NK-92 treated with Interleukin-12 subunit alpha and Interleukin-12 subunit beta, amount 100 ng/mL, for 24 hours (cell line): ENCODE results near the gene PTBP3.
"Not testable (repeated sequence)": the region's sequence is repeated elsewhere in the genome, so short reads cannot be mapped to it uniquely, and the experiment has no call there.

Experiments
- DNase-seq: peaks from one replicate; lab custom pipeline; 2025; lab: John Stamatoyannopoulos, UW

PTBP3 gene

DNA sequence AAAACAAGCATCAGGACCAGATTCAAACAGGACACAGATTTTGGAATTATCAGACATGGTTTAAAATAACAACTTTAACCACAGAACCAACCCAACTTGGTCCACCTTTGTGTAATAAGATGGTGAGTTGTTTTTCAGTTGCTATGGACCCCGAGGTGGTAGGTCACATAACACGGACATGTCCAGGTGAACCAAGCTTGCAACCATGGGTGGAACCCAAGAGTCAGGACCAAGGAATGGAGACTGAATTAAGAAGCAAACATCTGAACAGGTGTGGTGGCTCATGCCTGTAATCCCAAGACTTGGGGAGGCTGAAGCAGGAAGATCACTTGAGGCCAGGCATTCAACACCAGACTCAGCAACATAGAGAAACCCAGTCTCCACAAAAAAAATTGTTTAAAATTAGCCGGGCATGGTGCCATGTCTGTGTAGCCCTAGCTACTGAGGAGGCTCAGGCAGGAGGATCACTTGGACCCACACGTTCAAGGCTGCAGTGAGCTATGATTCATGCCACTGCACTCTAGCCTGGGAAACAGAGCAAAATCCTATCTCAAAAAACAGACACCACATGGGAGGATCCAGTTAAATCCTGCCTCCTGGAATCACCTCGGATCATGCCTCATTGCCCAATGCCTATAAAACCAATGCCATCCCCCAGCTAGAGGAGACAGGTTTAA, 10.6 kb downstream of the PTBP3 start:
- DNase-seq, result no peak

DNA sequence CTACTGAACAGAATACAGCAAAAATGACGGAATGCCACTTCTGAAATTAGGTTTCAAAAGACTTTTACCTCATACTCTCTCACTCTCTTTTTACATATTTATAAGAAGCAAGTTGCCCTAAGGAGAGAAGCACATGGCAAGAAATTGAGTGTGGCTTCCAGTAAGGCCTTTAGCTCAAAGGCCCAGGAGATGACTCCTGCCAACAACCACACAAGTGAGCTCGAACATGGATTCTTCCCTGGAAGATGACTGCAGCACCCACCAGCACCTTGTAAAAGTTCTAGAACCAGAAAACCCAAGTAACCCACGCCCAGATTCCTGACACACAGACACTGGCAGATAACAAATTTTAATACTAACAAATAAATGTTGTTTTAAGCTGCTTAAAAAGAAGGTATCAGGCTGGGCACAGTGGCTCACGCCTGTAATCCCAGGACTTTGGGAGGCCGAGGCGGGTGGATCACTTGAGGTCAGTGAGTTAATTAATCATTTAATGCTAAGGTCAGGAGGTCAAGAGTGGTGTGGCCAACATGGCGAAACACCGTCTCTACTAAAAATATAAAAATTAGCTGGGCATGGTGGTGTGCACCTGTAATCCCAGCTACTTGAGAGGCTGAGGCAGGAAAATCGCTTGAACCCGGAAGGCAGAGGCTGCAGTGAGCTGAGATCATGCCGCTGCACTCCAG, 17.0 kb downstream of the PTBP3 start:
- no peak for DNase-seq

DNA sequence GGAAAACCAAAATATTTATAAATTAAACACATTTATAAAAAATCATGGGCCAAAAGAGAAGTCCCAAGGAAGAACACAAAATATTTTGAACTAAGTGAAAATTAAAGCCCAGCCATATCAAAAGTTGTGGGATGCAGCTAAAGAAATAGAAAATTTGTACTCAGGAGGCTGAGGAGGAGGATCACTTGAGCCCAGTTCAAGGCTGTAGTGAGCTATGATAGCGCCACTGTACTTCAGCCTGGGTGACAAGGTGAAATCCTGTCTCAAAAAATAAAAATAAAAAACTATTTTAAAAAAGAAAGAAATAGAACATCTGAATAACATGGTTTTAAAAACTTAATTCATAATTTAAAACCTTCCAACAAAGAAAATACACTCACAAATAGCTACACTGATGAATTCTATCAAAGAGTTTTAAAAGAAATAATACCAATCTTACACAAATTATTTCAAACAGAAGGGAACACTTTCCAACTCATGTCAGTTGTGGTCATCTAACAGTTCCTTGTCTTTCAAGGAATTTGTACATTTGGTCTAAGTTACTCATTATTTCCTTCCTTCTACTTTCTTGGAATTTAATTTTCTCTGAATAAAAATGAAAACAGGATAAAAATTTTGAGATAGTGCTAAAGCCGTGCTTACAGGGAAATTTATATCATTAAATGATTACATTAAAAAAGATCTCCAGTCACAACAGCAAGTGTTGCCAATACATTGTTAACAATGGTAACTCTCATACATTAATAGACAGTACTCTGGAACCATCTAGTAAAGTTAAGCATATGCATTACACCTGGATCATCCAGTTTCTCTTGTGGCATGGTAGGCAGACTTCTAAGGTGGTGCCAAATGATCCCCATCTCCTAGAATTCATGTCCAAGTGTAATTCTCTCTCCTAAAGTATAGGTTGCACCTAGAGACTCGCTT, 17.8 kb downstream of the PTBP3 start:
- DNase-seq, result no peak

DNA sequence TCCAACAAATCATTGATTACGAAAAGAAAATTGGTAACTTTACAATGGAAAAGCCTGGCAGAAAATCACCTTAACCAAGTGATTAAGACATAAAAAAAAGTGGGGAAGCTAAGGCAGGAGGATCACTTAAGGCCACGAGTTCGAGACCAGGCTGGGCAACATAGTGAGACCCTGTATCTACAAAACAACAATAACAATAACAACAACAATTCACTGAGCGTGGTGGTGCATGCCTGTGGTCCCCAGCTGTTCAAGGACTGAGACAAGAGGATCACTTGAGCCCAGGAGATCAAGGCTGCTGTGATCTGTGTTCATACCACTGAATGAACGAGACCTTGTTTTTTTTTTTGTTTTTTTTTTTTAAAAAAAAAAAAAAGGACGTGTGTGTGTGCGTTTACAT, 21.3 kb downstream of the PTBP3 start:
- no peak for DNase-seq

DNA sequence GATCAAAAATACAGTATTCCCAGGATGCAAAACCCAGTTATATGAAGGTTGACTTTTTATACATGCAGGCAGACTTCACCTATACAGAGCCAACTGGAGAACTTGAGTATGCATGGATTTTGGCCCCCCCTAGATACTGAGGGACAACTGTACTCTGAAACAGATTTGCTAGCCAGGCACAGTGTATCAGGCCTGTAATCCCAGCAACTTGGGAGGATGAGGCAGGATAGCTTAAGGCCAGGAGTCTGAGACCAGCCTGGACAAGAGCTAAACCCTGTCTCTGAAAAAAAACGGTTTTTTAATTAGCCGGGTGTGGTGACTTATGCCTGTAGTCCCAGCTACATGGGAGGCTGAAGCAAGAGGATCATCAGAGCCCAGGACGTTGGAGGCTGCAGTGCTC, 21.9 kb downstream of the PTBP3 start:
- no peak for DNase-seq

DNA sequence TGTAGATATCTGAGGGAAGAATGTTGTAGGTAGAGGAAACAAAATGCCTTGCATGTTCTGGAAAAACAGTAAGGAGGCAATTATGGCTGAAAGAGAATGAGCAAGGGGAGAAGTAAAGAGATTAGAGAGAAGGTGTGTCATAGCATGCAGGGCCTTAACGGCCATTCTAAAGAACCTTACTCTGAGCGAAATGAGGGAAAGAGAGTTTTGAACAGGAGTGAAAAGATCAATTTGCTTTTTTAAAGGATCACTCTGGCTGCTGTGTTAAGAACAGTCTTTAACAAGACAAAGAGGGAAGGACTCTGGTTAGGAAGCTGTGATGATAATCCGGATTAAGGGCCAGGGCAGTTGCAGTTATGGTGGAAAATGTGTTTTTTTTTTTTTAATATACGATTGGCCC, 22.6 kb downstream of the PTBP3 start:
- DNase-seq, result no peak

DNA sequence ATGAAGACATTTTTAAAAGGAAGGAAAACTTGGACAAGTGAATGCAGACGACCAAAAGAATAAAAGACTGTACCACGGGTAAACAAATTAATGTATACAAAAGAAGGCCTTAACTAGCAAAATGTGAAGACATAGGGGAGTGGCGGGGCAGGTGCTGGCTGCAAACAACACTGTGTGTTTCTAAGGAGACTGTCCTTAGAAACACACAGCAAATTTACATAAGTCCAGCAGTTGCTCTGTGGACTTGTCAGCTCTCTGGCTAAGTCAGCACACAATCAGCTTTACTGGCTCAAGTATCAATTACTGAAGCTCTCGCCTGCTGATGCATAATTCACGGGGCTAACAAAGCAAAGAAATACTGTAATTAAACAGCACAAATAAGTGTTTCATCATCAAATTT, 24.8 kb downstream of the PTBP3 start:
- DNase-seq, result no peak

DNA sequence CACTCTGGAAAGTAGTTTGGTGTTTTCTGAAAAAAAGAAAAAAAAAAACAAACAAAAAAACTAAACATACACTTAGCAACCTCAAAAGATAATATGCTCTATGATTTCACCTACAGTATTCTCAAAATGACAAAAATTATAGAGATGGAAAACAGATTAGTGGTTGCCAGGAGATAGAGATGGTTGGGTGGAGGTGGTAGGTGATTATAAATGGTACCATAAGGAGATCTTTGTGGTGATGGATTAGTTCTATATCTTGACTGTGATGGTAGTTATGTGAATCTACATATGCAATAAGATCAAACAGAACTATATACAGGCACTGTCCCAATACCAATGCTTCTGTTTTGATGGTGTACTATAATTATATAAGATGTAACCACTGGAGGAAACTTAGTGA, 32.0 kb downstream of the PTBP3 start:
- no peak for DNase-seq

DNA sequence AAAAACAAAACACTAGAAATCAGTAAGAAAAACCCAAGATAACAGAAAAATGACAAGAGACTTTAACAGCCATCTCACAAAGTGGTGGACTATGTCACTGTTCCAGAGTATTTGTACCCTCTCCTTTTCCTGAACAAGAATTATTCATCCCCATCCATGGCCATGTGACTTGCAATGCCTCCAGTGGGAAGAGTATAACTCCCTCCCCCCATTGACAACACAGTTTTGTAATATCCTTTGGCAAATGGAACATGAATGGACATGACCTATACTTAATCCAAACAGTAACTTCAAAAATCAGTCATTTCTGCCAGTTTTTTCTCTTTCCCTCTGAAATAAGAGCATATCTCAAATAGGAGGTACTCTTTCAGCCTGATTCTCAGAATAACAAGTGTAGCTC, 33.9 kb downstream of the PTBP3 start:
- no peak for DNase-seq

DNA sequence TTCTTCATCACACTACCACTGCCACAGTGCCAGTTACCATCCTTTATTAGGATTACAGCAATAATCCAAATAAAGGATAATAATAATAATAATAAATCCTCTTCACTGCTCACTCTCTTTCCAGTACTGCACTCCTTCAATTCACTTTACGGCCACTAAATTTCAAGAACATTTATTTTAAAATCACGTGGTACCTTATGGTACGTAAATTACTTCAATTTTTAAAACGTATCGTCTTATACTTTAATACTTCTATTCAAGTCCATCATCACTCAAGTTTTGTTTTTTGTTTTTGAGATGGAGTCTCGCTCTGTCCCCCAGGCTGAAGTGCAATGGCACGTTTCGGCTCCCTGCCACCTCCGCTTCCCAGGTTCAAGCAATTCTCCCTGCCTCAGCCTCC, 36.5 kb downstream of the PTBP3 start:
- DNase-seq, result no peak

DNA sequence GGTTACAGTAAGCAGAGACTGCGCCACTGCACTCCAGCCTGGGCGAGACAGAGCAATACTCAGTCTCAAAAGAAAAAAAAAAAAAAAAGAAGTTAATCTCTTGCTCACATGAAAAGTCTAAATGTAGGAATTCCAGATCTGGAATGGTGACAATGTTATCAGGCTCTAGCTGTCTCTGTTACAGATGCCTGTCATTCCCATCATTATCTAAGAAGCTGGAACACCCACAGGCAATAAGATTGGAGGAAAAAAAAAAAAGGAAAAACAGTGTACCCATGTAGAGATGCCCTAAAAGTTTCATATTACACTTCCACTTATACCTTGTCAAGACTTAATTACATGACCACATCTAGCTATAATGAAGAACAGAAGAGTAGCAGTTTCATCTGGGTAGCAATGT, 38.2 kb downstream of the PTBP3 start:
- DNase-seq, result no peak

DNA sequence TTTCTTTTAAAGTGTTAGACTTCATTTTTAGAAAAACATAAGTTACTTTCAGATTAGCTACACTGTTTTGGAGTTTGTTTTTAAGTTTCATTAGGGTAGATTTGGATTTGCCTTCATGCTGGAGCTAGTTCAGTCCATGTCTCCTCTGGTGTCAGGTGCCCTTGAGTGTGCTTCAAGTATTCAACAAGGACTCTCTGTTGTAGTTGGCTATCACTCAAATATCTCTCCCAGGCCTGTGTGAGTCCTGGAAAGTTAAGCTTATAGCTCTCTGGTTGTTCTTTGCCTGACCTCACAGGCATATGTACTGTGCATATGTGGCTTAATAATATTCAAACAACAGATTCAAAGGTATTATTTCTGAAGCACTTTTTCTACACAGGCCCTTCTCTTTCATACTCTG, 45.4 kb downstream of the PTBP3 start:
- no peak for DNase-seq

DNA sequence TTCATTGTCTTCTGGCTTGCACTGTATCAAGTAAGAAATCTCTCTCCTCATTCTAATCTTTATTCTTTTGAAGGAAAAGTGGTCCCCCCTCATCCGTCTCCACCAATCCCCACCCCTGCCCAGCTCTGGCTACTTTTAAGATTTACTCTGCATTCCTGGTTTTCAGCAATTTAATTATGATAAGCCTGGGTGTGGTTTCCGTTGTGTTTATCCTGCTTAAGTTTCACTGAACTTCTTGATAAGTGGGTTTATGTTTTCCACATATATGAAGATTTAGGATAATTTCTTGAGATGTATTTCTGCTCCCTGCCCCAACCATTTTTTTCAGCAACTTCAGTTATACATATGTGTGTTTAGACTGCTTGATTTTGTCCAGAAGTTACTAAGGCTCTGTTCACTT, 46.5 kb downstream of the PTBP3 start:
- DNase-seq, result no peak

DNA sequence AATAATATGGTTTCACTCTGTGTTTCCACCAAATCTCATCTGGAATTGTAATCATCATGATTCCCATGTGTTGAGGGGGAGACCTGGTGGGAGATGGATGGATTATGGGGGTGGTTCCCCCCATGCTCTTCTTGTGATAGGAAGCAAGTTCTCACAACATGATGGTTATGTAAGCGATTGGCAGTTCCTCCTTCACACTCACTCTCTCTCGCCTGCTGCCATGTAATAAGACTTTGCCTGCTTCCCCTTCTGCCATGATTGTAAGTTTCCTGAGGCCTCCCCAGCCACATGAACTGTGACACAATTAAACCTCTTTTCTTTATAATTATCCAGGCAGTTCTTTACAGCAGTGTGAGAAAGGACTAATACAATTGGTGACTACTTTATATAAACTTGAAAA, 48.4 kb downstream of the PTBP3 start:
- no peak for DNase-seq

DNA sequence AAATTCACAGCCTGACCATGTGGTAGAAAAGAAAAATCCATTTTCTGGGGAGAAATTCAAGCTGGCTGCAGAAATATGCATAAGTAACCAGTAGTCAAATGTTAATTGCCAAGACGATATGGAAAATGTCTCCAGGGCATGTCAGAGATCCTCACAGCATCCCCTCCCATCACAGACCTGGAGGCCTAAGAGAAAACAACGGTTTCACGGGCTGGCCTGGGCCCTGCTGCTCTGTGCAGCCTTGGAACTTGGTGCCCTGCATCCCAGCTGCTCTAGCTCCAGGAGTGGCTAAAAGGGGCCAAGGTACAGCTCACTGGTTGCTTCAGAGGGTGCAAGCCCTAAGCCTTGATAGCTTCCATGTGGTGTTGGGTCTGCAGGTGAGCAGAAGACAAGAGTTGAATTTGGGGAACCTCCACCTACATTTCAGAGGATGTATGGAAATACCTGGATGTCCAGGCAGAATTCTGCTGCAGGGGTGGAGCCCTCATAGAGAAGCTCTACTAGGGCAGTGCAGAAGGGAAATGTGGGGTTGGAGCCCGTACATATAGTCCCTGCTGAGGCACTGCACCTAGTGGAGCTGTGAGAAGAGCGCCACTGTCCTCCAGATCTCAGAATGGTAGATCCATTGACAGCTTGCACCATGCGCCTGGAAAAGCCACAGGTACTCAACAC, 49.7 kb downstream of the PTBP3 start:
- DNase-seq, result no peak

DNA sequence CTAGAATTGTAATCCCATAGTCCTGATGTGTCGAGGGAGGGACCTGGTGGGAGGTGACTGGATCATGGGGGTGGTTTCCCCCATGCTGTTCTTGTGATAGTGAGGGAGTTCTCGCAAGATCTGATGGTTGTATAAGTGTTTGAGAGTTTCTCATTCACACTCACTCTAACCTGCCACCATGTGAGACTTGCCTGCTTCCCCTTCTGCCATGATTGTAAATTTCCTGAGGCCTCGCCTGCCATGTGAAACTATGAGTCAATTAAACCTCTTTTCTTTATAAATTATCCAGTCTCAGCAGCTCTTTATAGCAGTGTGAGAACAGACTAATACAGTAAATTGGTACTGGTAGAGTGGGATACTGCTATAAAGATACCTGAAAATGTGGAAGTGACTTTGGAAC, 50.6 kb downstream of the PTBP3 start:
- DNase-seq, result not testable (repeated sequence)

DNA sequence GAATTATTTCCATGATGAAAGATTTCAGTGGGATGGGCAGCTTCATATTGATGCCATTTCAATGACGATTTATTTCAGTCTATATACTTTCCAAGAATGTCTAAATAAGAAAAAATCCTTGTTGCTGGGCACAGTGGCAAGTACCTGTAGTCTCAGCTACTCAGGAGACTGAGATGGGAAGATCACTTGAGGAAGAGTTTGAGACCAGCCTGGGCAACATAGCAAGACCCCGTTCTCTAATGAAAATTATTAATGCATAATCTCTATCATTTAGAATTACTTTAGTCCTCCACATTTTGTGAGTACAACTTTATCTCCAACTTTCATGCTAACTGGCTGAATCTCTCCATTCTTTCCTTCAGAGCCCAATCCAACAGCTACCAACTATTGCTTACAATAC, 52.5 kb downstream of the PTBP3 start:
- no peak for DNase-seq

DNA sequence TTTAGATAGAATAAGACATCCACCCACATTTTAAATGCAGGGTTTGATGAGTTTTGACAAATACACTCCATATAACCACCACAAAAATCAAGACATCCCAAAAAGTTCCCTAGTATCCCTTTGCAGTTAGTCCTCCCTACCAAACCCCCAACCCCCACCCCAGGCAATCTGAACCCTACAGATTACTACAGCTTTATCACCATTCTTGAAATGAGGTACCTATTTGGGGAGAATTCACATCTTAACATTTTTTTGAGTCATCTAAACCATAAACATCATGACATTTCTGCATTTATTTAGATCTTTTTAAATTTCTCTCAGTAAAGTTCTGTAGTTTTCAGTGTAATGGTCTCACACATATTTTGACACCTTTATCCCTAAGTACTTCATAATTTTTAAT, 53.9 kb downstream of the PTBP3 start:
- DNase-seq, result no peak

DNA sequence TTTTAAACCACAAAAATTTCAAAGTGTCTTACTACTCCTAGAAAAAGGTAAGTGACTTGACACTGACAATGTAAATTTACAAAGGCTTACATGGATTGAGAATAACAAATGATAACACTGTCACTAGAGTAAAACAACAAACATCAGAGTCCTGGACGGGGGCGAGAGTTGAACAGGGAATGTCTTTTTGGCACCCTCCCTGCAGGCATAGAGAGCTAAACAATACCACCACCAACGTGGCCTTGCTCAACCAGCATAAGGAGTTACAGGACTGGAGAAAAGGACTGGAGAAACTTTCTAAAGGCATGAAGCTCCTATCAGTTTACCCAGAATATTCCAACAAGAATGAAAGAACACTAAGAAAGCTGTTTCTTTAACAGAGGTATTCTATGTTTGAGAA, 55.3 kb downstream of the PTBP3 start:
- DNase-seq, result no peak

DNA sequence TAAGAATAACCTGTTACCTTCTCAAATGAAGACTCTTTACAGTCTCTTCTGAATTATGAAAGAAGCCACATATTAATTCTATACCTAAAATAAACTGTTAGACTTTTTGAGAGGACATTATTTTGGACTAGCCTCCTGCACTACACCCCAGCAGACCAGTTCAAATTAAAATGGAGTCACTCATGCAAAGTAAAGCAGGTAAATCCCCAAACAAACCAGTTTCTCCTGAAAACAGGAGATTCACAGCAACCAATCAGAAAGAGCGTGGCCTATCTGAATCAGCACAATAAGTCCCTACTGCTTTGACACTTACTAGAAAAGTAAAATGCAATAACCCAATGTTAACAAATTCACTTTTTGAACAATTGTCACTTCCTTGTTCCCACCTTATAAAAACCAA, 58.8 kb downstream of the PTBP3 start:
- DNase-seq, result no peak

DNA sequence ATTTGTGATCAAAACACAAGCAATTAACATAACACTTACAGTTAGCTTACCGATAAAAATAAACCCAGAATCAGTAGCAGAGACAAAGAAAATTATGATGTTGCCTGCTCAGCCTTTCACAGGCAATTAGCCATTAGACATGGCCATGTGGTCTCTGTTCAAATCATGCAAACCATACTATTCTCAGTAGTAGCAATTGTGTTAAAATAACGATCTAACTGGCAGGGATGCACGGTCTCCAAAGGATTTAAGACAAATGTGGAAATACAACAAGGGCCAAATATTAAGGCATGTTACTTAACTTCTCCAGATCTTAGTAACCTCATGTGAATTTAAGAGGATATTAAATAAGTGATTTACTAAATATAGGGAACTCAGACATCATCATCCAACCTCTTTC, 59.5 kb downstream of the PTBP3 start:
- DNase-seq, result no peak

DNA sequence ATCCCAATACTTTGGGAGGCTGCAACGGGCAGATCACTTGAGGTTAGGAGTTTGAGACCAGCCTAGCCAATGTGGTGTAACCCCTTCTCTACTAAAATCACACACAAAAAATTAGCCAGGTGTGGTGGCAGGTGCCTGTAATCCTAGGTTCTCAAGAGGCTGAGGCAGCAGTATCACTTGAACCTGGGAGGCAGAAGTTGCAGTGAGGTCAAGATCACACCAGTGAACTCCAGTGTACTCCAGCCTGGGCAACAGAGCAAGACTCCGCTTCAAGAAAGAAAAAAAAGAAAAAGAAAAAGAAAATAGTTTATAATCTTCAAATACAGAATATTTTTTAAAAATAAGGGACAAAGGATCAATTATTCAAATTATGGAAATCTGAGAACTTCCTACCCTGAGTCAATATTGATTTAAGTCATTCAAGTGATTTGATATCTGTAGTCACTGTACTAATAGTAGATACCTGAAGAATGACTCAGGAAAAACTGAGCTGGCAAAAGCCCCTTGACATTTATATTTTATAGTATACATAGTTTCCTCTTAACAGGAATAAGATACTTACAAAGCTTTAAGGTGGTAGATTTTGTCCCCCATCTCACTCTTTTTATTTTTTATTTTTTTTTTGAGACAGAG, 61.8 kb downstream of the PTBP3 start:
- DNase-seq, result no peak
